CD4-positive, alpha-beta T cell (primary cell): ENCODE measurements around the gene MCAT. TPM values are rescaled to one million over a fixed set of nuclear protein-coding genes. Genes with fewer than 3 reads are reported as not detected.

Source experiments
- ATAC-seq: fragments of 200-7000 bp; cut with Tn5 transposase; one replicate; pipeline ENCODE4 v1.10.0; 2022; ENCODE audit warnings: mild to moderate bottlenecking; ENCODE audit not compliant: poor library complexity
- CTCF ChIA-PET: fragments of 350-600 bp; sonication (Branson Sonifier 250); formaldehyde crosslinking; loops from one replicate; lab custom pipeline; 2021; ENCODE audit warnings: antibody characterized with exemption, inconsistent platforms; lab: Charles Lee
- POLR2A ChIA-PET: fragments of 350-600 bp; sonication (Branson Sonifier 250); formaldehyde crosslinking; loops from one replicate; lab custom pipeline; 2021; ENCODE audit warnings: antibody characterized with exemption, inconsistent platforms; lab: Charles Lee
- DNase-seq, 14 experiments: peaks; one replicate each; pipeline ENCODE4 v3.0.0-alpha.2; 2013 to 2020; ENCODE audit warnings: mixed read lengths in 2 of 14
- H3K27ac ChIP-seq, 2 donors: one replicate each; pipeline versions ENCODE4 v1.5.1 to v1.7.0; 2013; ENCODE audit warnings: low read length in 2 of 2, low read depth in 1 of 2, mild to moderate bottlenecking in 1 of 2
- H3K27me3 ChIP-seq, 2 experiments: 1 replicate in 1 of 2; 2 replicates in 1 of 2; pipeline versions ENCODE4 v1.6.1 to v1.7.0; 2013; ENCODE audit warnings: low read length in 2 of 2, control low read depth in 1 of 2, mild to moderate bottlenecking in 1 of 2, moderate library complexity in 1 of 2; ENCODE audit not compliant: insufficient read depth in 2 of 2, control insufficient read depth in 1 of 2
- H3K36me3 ChIP-seq: one replicate; pipeline ENCODE4 v1.6.1; 2013; ENCODE audit warnings: low read length, control low read depth; ENCODE audit not compliant: insufficient read depth
- H3K4me1 ChIP-seq: one replicate; pipeline ENCODE4 v1.6.1; 2013; ENCODE audit warnings: low read length, control low read depth; ENCODE audit not compliant: insufficient read depth
- H3K4me3 ChIP-seq: one replicate; pipeline ENCODE4 v1.5.1; 2013; ENCODE audit warnings: mild to moderate bottlenecking, low read length, moderate library complexity
- H3K9me3 ChIP-seq, 2 experiments: 1 replicate in 1 of 2; 2 replicates in 1 of 2; pipeline versions ENCODE4 v1.6.1 to v1.7.0; 2013; ENCODE audit warnings: low read length in 2 of 2, mild to moderate bottlenecking in 2 of 2, control low read depth in 1 of 2, moderate library complexity in 1 of 2; ENCODE audit not compliant: control insufficient read depth in 1 of 2, insufficient read depth in 1 of 2
- H3K27ac Mint-ChIP-seq: one replicate; pipeline ENCODE4 v1.8.0; 2020; ENCODE audit warnings: mixed read lengths
- H3K27me3 Mint-ChIP-seq: one replicate; pipeline ENCODE4 v1.8.0; 2021; ENCODE audit warnings: mixed read lengths
- H3K36me3 Mint-ChIP-seq: one replicate; pipeline ENCODE4 v1.8.0; 2021; ENCODE audit warnings: low read depth, mixed read lengths
- H3K4me1 Mint-ChIP-seq: one replicate; pipeline ENCODE4 v1.8.0; 2021; ENCODE audit warnings: low read depth, mixed read lengths
- H3K4me3 Mint-ChIP-seq: one replicate; pipeline ENCODE4 v1.8.0; 2020; ENCODE audit warnings: mild to moderate bottlenecking, mixed read lengths
- H3K9me3 Mint-ChIP-seq: one replicate; pipeline ENCODE4 v1.8.0; 2020; ENCODE audit warnings: mixed read lengths
- CTCF ChIP-seq: fragments of 200-600 bp; IDR thresholded peaks from one replicate; pipeline ENCODE4 v1.8.0; 2022; ENCODE audit warnings: antibody characterized with exemption, mild to moderate bottlenecking
- intact Hi-C, 2 experiments: fragments of 100-400 bp; cut with DNase I in 1 of 2; cut with micrococcal nuclease in 1 of 2; formaldehyde crosslinking; loops; one replicate each; pipeline versions ENCODE4 v1.15.1 to v1.9.0; 2023 to 2025; cut with DNase I, micrococcal nuclease
- total RNA-seq, 174 experiments: library from RNA in 2 of 174; stranded (reverse) in 2 of 174; gene quantifications; one replicate each; pipeline ENCODE4 v1.2.3 and lab custom pipeline; 2021 to 2026

Gene MCAT
- total RNA-seq, 2 experiments from 2014 or later, result 16.1 to 18.0 TPM

GRCh38 chr22:43088627-43088983 lies 54.6 kb downstream of the MCAT start:
- intact Hi-C loops, result loop anchor here (2.0 kb wide), 3 partner anchors 62 to 232 kb away; partner anchors contain the start of genes ARFGAP3 (in 1 of the 2), TSPO (in 1 of the 2) and TTLL12 (in 1 of the 2)
- ATAC-seq, result no peak

GRCh38 chr22:43085658-43086606 lies 57.3 kb downstream of the MCAT start:
- H3K4me1 ChIP-seq, result peaks cover 31% of the 10 kb centered on the region
- ChIA-PET CTCF (no interaction called here), POLR2A (no interaction called here)
- H3K36me3 Mint-ChIP-seq, result peaks cover 4% of the 10 kb centered on the region
- H3K27ac Mint-ChIP-seq, result peak overlapping the region; percentile 51
- ATAC-seq (no peak), DNase-seq (peak in 3 of 14 experiments; percentile 21 to 63 (median 43))
- intact Hi-C loops, result no loop called here
- peak overlapping the region; percentile 56 for H3K4me3 Mint-ChIP-seq
- no peak overlapping the region for H3K27ac ChIP-seq
- H3K36me3 ChIP-seq, result peaks cover 2% of the 10 kb centered on the region
- no peaks in the 10 kb centered on the region for H3K9me3 ChIP-seq
- H3K4me3 ChIP-seq, result no peak overlapping the region
- H3K27me3 ChIP-seq, result no peaks in the 10 kb centered on the region
- no peaks in the 10 kb centered on the region for H3K27me3 Mint-ChIP-seq
- H3K4me1 Mint-ChIP-seq, result peaks cover 16% of the 10 kb centered on the region
- TF ChIP-seq CTCF, result no peak
- H3K9me3 Mint-ChIP-seq, result no peaks in the 10 kb centered on the region

More at GRCh38 chr22:43088627-43088983, 54.6 kb downstream of the MCAT start:
- Histone ChIP-seq H3K4me1 (peaks cover 31% of the 10 kb centered on the region), H3K27me3 (no peaks in the 10 kb centered on the region), H3K27ac (peak overlapping the region; percentile 42 to 58), H3K36me3 (peaks cover 2% of the 10 kb centered on the region), H3K9me3 (no peaks in the 10 kb centered on the region), H3K4me3 (peak overlapping the region; percentile 63)
- TF ChIP-seq CTCF, result no peak
- ChIA-PET POLR2A (no interaction called here), CTCF (no interaction called here)
- Mint-ChIP-seq H3K27ac (peak overlapping the region; percentile 70), H3K4me3 (peak overlapping the region; percentile 92), H3K36me3 (peaks cover 4% of the 10 kb centered on the region), H3K27me3 (no peaks in the 10 kb centered on the region), H3K9me3 (no peaks in the 10 kb centered on the region), H3K4me1 (peaks cover 16% of the 10 kb centered on the region)
- DNase-seq, result no peak

Other genes starting within 250 kb of the MCAT start
- gene PACSIN2, start 128.2 kb downstream of the MCAT start, total RNA-seq, result 10 to 100 TPM; 23.3 to 25.5 TPM
- gene TTLL1, start 54.0 kb downstream of the MCAT start, total RNA-seq, result 1 to 10 TPM; 2.6 to 2.8 TPM
- gene BIK, start 32.6 kb downstream of the MCAT start, total RNA-seq, result 1 to 10 TPM; 1.6 to 2.1 TPM
- gene TSPO, start 8.2 kb upstream of the MCAT start, total RNA-seq, result 10 to 100 TPM; 43.8 to 45.6 TPM
- 1 to 10 TPM; 5.0 to 6.6 TPM for gene TTLL12, start 43.7 kb upstream of the MCAT start, total RNA-seq
- gene SCUBE1, start 200.0 kb upstream of the MCAT start, total RNA-seq, result not detected